Upper lobe of left lung (tissue), 4 donors: Measurements from ENCODE around the gene SHISAL1.

ENCODE experiments used
- EP300 ChIP-seq, 4 donors: sonication (generic); formaldehyde crosslinking; IDR thresholded peaks; one replicate each; pipeline ENCODE4 v1.5.1; 2017; ENCODE audit warnings: antibody characterized with exemption in 4 of 4, control low read depth in 2 of 4
- POLR2A ChIP-seq, 4 donors: fragments of 450-650 bp; IDR thresholded peaks; one replicate each; pipeline ENCODE4 v1.5.1; 2016 to 2017; ENCODE audit warnings: antibody characterized with exemption in 4 of 4, mild to moderate bottlenecking in 2 of 4
- POLR2AphosphoS5 ChIP-seq, 2 donors: sonication (generic); formaldehyde crosslinking; IDR thresholded peaks; one replicate each; pipeline ENCODE4 v1.5.1; 2017; ENCODE audit warnings: antibody characterized with exemption in 2 of 2
- TF ChIP-seq, protein P1 (sequence below), 6 experiments: fragments of 450-650 bp in 4 of 6; fragments of 200-600 bp in 2 of 6; sonication (generic) in 2 of 6; IDR thresholded peaks; one replicate each; pipeline ENCODE4 v1.5.1; 2016 to 2019; ENCODE audit warnings: antibody characterized with exemption in 6 of 6

DNA sequence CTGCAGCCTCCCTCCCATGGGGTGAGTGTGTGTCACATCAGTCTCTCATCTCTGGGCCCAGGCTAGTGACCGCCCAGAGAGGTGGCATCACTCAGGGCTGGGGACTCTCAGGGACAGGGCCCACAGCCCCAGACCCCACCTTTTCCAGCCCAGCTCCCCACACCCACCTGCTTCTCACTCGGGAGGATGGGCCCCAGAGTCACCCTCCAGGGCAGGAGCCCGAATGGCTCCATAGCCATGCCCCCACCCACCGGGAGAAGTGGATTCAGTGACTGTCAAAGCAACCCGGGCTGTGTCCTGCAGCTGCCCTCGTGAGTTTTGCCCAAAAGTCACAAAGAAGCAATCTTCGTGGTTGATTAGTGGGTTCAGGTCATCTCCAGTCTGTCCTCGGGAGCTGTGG, 106.1 kb downstream of the SHISAL1 start:
- TF ChIP-seq, protein P1, sequence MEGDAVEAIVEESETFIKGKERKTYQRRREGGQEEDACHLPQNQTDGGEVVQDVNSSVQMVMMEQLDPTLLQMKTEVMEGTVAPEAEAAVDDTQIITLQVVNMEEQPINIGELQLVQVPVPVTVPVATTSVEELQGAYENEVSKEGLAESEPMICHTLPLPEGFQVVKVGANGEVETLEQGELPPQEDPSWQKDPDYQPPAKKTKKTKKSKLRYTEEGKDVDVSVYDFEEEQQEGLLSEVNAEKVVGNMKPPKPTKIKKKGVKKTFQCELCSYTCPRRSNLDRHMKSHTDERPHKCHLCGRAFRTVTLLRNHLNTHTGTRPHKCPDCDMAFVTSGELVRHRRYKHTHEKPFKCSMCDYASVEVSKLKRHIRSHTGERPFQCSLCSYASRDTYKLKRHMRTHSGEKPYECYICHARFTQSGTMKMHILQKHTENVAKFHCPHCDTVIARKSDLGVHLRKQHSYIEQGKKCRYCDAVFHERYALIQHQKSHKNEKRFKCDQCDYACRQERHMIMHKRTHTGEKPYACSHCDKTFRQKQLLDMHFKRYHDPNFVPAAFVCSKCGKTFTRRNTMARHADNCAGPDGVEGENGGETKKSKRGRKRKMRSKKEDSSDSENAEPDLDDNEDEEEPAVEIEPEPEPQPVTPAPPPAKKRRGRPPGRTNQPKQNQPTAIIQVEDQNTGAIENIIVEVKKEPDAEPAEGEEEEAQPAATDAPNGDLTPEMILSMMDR (IDR thresholded peaks at IDR 0.05), result no peak
- TF ChIP-seq POLR2AphosphoS5 (IDR thresholded peaks at IDR 0.05) (no peak), EP300 (IDR thresholded peaks at IDR 0.05) (no peak), POLR2A (IDR thresholded peaks at IDR 0.05) (no peak)
